Parathyroid adenoma (tissue), 2 donors: ENCODE data around the gene SELE.

Experiments
- H2AFZ ChIP-seq: fragments of 300-600 bp; sonication (generic); one replicate; pipeline ENCODE4 v1.7.0; 2017; ENCODE audit warnings: antibody characterized with exemption, mild to moderate bottlenecking
- H3K27ac ChIP-seq: fragments of 300-600 bp; sonication (generic); one replicate; pipeline ENCODE4 v1.7.0; 2017
- H3K27me3 ChIP-seq: fragments of 300-600 bp; sonication (generic); one replicate; pipeline ENCODE4 v1.7.0; 2017; ENCODE audit warnings: low read length; ENCODE audit not compliant: control insufficient read depth, insufficient read depth
- H3K36me3 ChIP-seq: fragments of 300-600 bp; sonication (generic); one replicate; pipeline ENCODE4 v1.7.0; 2017; ENCODE audit warnings: low read length; ENCODE audit not compliant: control insufficient read depth, insufficient read depth
- H3K4me1 ChIP-seq: fragments of 300-600 bp; sonication (generic); one replicate; pipeline ENCODE4 v1.7.0; 2017; ENCODE audit warnings: control low read depth
- H3K4me2 ChIP-seq: fragments of 300-600 bp; sonication (generic); one replicate; pipeline ENCODE4 v1.7.0; 2017; ENCODE audit warnings: low read length
- H3K4me3 ChIP-seq: fragments of 300-600 bp; sonication (generic); one replicate; pipeline ENCODE4 v1.7.0; 2017; ENCODE audit warnings: low read depth, low read length
- H3K79me2 ChIP-seq: fragments of 300-600 bp; sonication (generic); one replicate; pipeline ENCODE4 v1.7.0; 2017; ENCODE audit warnings: control low read depth
- H3K9ac ChIP-seq: fragments of 300-600 bp; sonication (generic); one replicate; pipeline ENCODE4 v1.7.0; 2017; ENCODE audit warnings: mild to moderate bottlenecking
- H3K9me3 ChIP-seq: fragments of 300-600 bp; sonication (generic); one replicate; pipeline ENCODE4 v1.7.0; 2017; ENCODE audit warnings: low read length; ENCODE audit not compliant: control insufficient read depth
- CTCF ChIP-seq: fragments of 300-600 bp; sonication (generic); IDR thresholded peaks from one replicate; pipeline ENCODE4 v1.7.0; 2017; ENCODE audit warnings: antibody characterized with exemption, mild to moderate bottlenecking
- donor health status: primary hyperparathyroidism.

Gene SELE

GRCh38 chr1:169704797-169705196, 29.1 kb downstream of the SELE start:
- Histone ChIP-seq H3K36me3 (no peaks in the 10 kb centered on the region), H3K4me3 (no peak overlapping the region), H3K4me2 (no peak overlapping the region), H3K27me3 (no peaks in the 10 kb centered on the region), H3K9ac (no peak overlapping the region), H3K9me3 (no peaks in the 10 kb centered on the region), H3K27ac (no peak overlapping the region), H3K79me2 (no peaks in the 10 kb centered on the region), H2AFZ (no peak overlapping the region), H3K4me1 (peaks cover 10% of the 10 kb centered on the region)
- TF ChIP-seq CTCF, result no peak

GRCh38 chr1:169701261-169702005, 32.4 kb downstream of the SELE start:
- Histone ChIP-seq H3K4me1 (peaks cover 10% of the 10 kb centered on the region), H3K36me3 (no peaks in the 10 kb centered on the region), H3K4me3 (no peak overlapping the region), H3K9me3 (no peaks in the 10 kb centered on the region), H2AFZ (no peak overlapping the region), H3K27ac (no peak overlapping the region), H3K4me2 (no peak overlapping the region), H3K9ac (no peak overlapping the region), H3K79me2 (no peaks in the 10 kb centered on the region), H3K27me3 (no peaks in the 10 kb centered on the region)
- TF ChIP-seq CTCF, result no peak

DNA sequence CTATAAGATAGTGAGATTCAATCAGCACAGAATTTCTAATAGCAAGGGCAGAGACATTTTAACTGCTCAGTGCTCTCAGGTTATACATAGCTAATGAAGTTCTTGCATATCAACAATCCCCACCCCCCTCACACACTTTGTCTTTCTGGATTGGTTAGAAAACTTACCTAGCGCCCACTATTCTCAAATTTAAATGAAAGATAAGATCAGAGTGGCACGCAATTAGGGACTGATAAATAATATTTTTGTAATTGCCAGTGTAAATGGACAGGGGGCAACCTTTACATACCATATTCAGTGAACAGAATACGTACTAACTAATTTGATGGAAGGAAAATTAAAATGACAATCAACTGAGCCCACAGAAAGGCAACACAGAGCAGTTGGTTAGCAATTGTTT, 34.2 kb downstream of the SELE start:
- no peak overlapping the region for H3K9ac ChIP-seq
- no peaks in the 10 kb centered on the region for H3K36me3 ChIP-seq
- no peak overlapping the region for H2AFZ ChIP-seq
- TF ChIP-seq CTCF, result no peak
- H3K79me2 ChIP-seq, result no peaks in the 10 kb centered on the region
- H3K4me3 ChIP-seq, result no peak overlapping the region
- H3K27me3 ChIP-seq, result no peaks in the 10 kb centered on the region
- no peak overlapping the region for H3K27ac ChIP-seq
- no peaks in the 10 kb centered on the region for H3K9me3 ChIP-seq
- H3K4me1 ChIP-seq, result peaks cover 4% of the 10 kb centered on the region
- no peak overlapping the region for H3K4me2 ChIP-seq

GRCh38 chr1:169698976-169699375, 34.9 kb downstream of the SELE start:
- Histone ChIP-seq H3K9ac (no peak overlapping the region), H3K27me3 (no peaks in the 10 kb centered on the region), H3K36me3 (no peaks in the 10 kb centered on the region), H3K4me3 (no peak overlapping the region), H3K9me3 (no peaks in the 10 kb centered on the region), H3K79me2 (no peaks in the 10 kb centered on the region), H3K4me2 (no peak overlapping the region), H3K27ac (no peak overlapping the region), H3K4me1 (no peaks in the 10 kb centered on the region), H2AFZ (no peak overlapping the region)
- no peak for TF ChIP-seq CTCF

DNA sequence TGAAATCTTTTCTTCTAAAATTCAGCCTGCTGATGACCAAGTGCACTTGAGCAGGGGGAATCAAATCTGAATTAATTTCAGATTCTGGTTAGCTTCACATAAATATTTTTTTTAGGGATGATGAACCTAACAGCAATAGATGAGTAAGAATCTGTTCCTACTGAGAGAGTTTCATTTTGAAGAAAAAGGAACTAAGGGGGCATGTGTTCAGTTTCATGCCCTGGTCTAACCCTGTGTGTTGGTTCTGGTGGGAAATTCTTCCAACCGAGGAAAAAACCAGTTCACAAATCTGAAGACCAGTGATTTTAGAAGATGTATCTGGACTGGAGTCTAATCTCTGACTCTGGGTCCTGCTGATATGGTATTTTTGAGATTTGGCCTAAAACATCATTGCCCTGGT, 36.1 kb downstream of the SELE start:
- H3K27me3 ChIP-seq, result no peaks in the 10 kb centered on the region
- no peaks in the 10 kb centered on the region for H3K36me3 ChIP-seq
- no peak overlapping the region for H3K4me3 ChIP-seq
- H3K79me2 ChIP-seq, result no peaks in the 10 kb centered on the region
- H3K4me2 ChIP-seq, result no peak overlapping the region
- no peak for TF ChIP-seq CTCF
- H3K27ac ChIP-seq, result no peak overlapping the region
- no peaks in the 10 kb centered on the region for H3K4me1 ChIP-seq
- no peak overlapping the region for H2AFZ ChIP-seq
- H3K9ac ChIP-seq, result no peak overlapping the region
- no peaks in the 10 kb centered on the region for H3K9me3 ChIP-seq
